GM12878 (cell line): ENCODE data around the gene KLF6.

ENCODE experiments used
- BMI1 ChIP-seq: fragments of 450-650 bp; IDR thresholded peaks from 2 replicates; pipeline ENCODE4 v1.6.1; 2016; ENCODE audit warnings: mild to moderate bottlenecking, moderate library complexity, borderline replicate concordance
- GABPA ChIP-seq: IDR thresholded peaks from 2 replicates; pipeline ENCODE4 v1.6.1; 2014; ENCODE audit warnings: antibody characterized with exemption, low read depth, mild to moderate bottlenecking, inconsistent platforms
- YY1 ChIP-seq: IDR thresholded peaks from 2 replicates; pipeline ENCODE4 v1.6.1; 2011; ENCODE audit warnings: low read depth, mild to moderate bottlenecking, low read length
- TF ChIP-seq, protein P1 (sequence below): IDR thresholded peaks from 2 replicates; pipeline ENCODE4 v1.6.1; 2012; ENCODE audit warnings: mild to moderate bottlenecking, low read depth, low read length
- TF ChIP-seq, protein P2 (sequence below), 3 experiments: IDR thresholded peaks in 2 of 3; conservative IDR thresholded peaks in 1 of 3; 2 replicates each; pipeline ENCODE4 v1.5.1; 2011; ENCODE audit warnings: low read depth in 3 of 3, low read length in 3 of 3, mild to moderate bottlenecking in 3 of 3, control low read depth in 2 of 3, moderate library complexity in 2 of 3, inconsistent platforms in 1 of 3, mixed read lengths in 1 of 3; ENCODE audit not compliant: control insufficient read depth in 2 of 3, insufficient read depth in 1 of 3; ENCODE audit errors: extremely low read depth in 1 of 3

DNA sequence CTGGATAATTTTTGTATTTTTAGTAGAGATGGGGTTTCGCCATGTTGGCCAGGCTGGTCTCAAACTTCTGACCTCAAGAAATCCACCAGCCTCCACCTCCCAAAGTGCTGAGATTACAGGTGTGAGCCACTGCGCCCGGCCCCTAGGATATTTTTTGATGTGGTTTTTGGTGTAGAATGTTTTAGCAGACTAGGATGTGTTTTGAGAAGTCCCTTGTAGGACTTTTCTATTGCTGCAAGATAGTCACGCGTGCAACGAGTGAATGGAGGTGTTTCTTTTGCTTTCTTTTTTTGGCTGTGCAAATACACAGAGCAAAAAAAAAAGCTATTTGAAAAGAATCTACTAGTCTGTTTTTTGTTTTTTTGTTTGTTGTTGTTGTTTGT lies 29.8 kb upstream of the KLF6 start:
- TF ChIP-seq YY1 (no peak), GABPA (no peak), BMI1 (no peak)
- TF ChIP-seq, protein P1, sequence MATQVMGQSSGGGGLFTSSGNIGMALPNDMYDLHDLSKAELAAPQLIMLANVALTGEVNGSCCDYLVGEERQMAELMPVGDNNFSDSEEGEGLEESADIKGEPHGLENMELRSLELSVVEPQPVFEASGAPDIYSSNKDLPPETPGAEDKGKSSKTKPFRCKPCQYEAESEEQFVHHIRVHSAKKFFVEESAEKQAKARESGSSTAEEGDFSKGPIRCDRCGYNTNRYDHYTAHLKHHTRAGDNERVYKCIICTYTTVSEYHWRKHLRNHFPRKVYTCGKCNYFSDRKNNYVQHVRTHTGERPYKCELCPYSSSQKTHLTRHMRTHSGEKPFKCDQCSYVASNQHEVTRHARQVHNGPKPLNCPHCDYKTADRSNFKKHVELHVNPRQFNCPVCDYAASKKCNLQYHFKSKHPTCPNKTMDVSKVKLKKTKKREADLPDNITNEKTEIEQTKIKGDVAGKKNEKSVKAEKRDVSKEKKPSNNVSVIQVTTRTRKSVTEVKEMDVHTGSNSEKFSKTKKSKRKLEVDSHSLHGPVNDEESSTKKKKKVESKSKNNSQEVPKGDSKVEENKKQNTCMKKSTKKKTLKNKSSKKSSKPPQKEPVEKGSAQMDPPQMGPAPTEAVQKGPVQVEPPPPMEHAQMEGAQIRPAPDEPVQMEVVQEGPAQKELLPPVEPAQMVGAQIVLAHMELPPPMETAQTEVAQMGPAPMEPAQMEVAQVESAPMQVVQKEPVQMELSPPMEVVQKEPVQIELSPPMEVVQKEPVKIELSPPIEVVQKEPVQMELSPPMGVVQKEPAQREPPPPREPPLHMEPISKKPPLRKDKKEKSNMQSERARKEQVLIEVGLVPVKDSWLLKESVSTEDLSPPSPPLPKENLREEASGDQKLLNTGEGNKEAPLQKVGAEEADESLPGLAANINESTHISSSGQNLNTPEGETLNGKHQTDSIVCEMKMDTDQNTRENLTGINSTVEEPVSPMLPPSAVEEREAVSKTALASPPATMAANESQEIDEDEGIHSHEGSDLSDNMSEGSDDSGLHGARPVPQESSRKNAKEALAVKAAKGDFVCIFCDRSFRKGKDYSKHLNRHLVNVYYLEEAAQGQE, result no peak
- TF ChIP-seq, protein P2, sequence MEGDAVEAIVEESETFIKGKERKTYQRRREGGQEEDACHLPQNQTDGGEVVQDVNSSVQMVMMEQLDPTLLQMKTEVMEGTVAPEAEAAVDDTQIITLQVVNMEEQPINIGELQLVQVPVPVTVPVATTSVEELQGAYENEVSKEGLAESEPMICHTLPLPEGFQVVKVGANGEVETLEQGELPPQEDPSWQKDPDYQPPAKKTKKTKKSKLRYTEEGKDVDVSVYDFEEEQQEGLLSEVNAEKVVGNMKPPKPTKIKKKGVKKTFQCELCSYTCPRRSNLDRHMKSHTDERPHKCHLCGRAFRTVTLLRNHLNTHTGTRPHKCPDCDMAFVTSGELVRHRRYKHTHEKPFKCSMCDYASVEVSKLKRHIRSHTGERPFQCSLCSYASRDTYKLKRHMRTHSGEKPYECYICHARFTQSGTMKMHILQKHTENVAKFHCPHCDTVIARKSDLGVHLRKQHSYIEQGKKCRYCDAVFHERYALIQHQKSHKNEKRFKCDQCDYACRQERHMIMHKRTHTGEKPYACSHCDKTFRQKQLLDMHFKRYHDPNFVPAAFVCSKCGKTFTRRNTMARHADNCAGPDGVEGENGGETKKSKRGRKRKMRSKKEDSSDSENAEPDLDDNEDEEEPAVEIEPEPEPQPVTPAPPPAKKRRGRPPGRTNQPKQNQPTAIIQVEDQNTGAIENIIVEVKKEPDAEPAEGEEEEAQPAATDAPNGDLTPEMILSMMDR (IDR thresholded peaks at IDR 0.05 in 2 of 3, conservative IDR thresholded peaks at IDR 0.05 in 1 of 3; ENCODE audit: control insufficient read depth in 2 of 3, extremely low read depth in 1 of 3, insufficient read depth in 1 of 3, low read depth in 3 of 3, low read length in 3 of 3), result no peak
